ENCODE data around the gene EEF1A1. TPM values are rescaled to one million over a fixed set of nuclear protein-coding genes. Genes with fewer than 3 reads are reported as not detected.

EEF1A1 gene
- total and polyA plus RNA-seq, 2 donors (not counting 1 experiment from before 2014, with no cell fraction given) = 15,755 to 21,405 TPM

GRCh38 chr6:73504160-73504559 is 16.7 kb downstream of the EEF1A1 start:
- H4K20me1 ChIP-seq (ENCODE audit: control insufficient read depth, extremely low read depth, insufficient read depth, low read length) = no peaks in the 10 kb centered on the region
- no peak overlapping the region for H2AFZ ChIP-seq (ENCODE audit: low read length)
- no peaks in the 10 kb centered on the region for H3K27me3 ChIP-seq (ENCODE audit: control insufficient read depth, insufficient read depth, low read length)
- no peak for DNase-seq (ENCODE audit: low read depth in 2 of 2)
- TF ChIP-seq EZH2 (IDR thresholded peaks at IDR 0.05; ENCODE audit: low read length, missing control alignments) (no peak), CTCF (conservative IDR thresholded peaks at IDR 0.05 in 1 of 2, IDR thresholded peaks at IDR 0.05 in 1 of 2; ENCODE audit: low read depth in 1 of 2, low read length in 2 of 2) (no peak)
- H3K4me3 ChIP-seq (replicated peaks in 1 of 4; ENCODE audit: control extremely low read depth in 1 of 4, insufficient read depth in 1 of 4, low read depth in 3 of 4, low read length in 4 of 4) = no peak overlapping the region
- H3K79me2 ChIP-seq (ENCODE audit: control insufficient read depth, insufficient read depth, low read length) = no peaks in the 10 kb centered on the region
- H3K36me3 ChIP-seq (ENCODE audit: control insufficient read depth, insufficient read depth, low read length) = peaks cover 2% of the 10 kb centered on the region
- H3K9me3 ChIP-seq (ENCODE audit: control insufficient read depth, insufficient read depth, low read depth, low read length) = no peaks in the 10 kb centered on the region
- no peak overlapping the region for H3K9ac ChIP-seq (ENCODE audit: insufficient read depth, low read length)
- H3K4me2 ChIP-seq (ENCODE audit: extremely low read depth, insufficient read depth, low read length) = no peak overlapping the region
- H3K27ac ChIP-seq (ENCODE audit: insufficient read depth, low read length) = no peak overlapping the region
- H3K4me1 ChIP-seq (ENCODE audit: control insufficient read depth, extremely low read depth, insufficient read depth, low read length) = no peaks in the 10 kb centered on the region

GRCh38 chr6:73503027-73503772 is 17.6 kb downstream of the EEF1A1 start:
- H4K20me1 ChIP-seq (ENCODE audit: control insufficient read depth, extremely low read depth, insufficient read depth, low read length) = no peaks in the 10 kb centered on the region
- H2AFZ ChIP-seq (ENCODE audit: low read length) = no peak overlapping the region
- H3K27me3 ChIP-seq (ENCODE audit: control insufficient read depth, insufficient read depth, low read length) = no peaks in the 10 kb centered on the region
- H3K4me2 ChIP-seq (ENCODE audit: extremely low read depth, insufficient read depth, low read length) = no peak overlapping the region
- peak in 1 of 2 donors; percentile 30 for DNase-seq (ENCODE audit: low read depth in 2 of 2)
- no peak overlapping the region for H3K27ac ChIP-seq (ENCODE audit: insufficient read depth, low read length)
- H3K79me2 ChIP-seq (ENCODE audit: control insufficient read depth, insufficient read depth, low read length) = no peaks in the 10 kb centered on the region
- TF ChIP-seq EZH2 (IDR thresholded peaks at IDR 0.05; ENCODE audit: low read length, missing control alignments) (no peak), CTCF (conservative IDR thresholded peaks at IDR 0.05 in 1 of 2, IDR thresholded peaks at IDR 0.05 in 1 of 2; ENCODE audit: low read depth in 1 of 2, low read length in 2 of 2) (no peak)
- H3K4me1 ChIP-seq (ENCODE audit: control insufficient read depth, extremely low read depth, insufficient read depth, low read length) = no peaks in the 10 kb centered on the region
- H3K9ac ChIP-seq (ENCODE audit: insufficient read depth, low read length) = no peak overlapping the region
- no peak overlapping the region for H3K4me3 ChIP-seq (replicated peaks in 1 of 4; ENCODE audit: control extremely low read depth in 1 of 4, insufficient read depth in 1 of 4, low read depth in 3 of 4, low read length in 4 of 4)
- H3K36me3 ChIP-seq (ENCODE audit: control insufficient read depth, insufficient read depth, low read length) = peaks cover 2% of the 10 kb centered on the region
- no peaks in the 10 kb centered on the region for H3K9me3 ChIP-seq (ENCODE audit: control insufficient read depth, insufficient read depth, low read depth, low read length)

GRCh38 chr6:73497915-73498314 is 22.9 kb downstream of the EEF1A1 start:
- Histone ChIP-seq H3K4me3 (replicated peaks in 1 of 4; ENCODE audit: control extremely low read depth in 1 of 4, insufficient read depth in 1 of 4, low read depth in 3 of 4, low read length in 4 of 4) (no peak overlapping the region), H3K9ac (ENCODE audit: insufficient read depth, low read length) (no peak overlapping the region), H3K27ac (ENCODE audit: insufficient read depth, low read length) (no peak overlapping the region), H3K9me3 (ENCODE audit: control insufficient read depth, insufficient read depth, low read depth, low read length) (no peaks in the 10 kb centered on the region), H3K79me2 (ENCODE audit: control insufficient read depth, insufficient read depth, low read length) (no peaks in the 10 kb centered on the region), H3K4me2 (ENCODE audit: extremely low read depth, insufficient read depth, low read length) (no peak overlapping the region), H4K20me1 (ENCODE audit: control insufficient read depth, extremely low read depth, insufficient read depth, low read length) (no peaks in the 10 kb centered on the region), H3K36me3 (ENCODE audit: control insufficient read depth, insufficient read depth, low read length) (peaks cover 1% of the 10 kb centered on the region), H3K27me3 (ENCODE audit: control insufficient read depth, insufficient read depth, low read length) (no peaks in the 10 kb centered on the region), H3K4me1 (ENCODE audit: control insufficient read depth, extremely low read depth, insufficient read depth, low read length) (no peaks in the 10 kb centered on the region), H2AFZ (ENCODE audit: low read length) (no peak overlapping the region)
- no peak for DNase-seq (ENCODE audit: low read depth in 2 of 2)
- TF ChIP-seq CTCF (conservative IDR thresholded peaks at IDR 0.05 in 1 of 2, IDR thresholded peaks at IDR 0.05 in 1 of 2; ENCODE audit: low read depth in 1 of 2, low read length in 2 of 2) = no peak
- no peak for TF ChIP-seq EZH2 (IDR thresholded peaks at IDR 0.05; ENCODE audit: low read length, missing control alignments)
